ENCODE measurements around the gene CACNA1F.
A peak's percentile ranks its signal among the peaks of the same experiment; 100 is the strongest.

Gene CACNA1F

DNA sequence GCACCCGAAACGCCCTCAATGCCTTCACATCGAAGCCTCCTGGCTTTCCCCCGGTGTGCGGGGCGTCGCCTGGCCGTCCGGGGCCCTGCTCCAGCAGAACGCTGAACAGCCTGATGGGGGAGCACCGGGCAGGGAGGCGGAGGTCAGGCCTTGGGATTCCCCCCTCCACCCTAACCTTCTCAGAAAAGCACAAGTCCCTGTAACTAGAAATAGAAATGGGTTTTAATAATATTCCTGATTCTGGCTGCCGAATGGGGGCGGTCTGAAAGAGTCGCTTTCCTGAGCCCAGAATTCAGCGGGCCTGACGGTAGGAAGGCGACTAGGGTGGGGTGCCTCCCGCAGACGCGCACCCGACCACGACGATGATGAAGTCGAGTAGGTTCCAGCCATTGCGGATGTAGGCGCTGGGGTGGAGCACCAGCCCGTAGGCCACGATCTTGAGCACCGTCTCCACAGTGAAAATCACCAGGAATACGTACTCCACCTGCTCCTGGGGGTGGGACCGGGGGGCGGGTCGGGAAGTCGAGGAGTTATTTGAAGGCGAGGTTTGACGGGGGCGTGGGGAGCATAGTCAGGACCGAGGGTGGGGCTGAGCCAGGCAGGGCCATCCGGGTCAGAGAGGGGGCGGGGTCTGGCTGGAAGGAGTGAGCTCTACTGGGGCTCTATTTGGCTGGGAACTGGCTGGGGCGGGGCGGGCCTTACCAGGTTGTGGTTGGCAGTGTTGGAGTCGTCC, 2.5 kb downstream of the CACNA1F start:
- peak; percentile 80 for DNase-seq (ENCODE audit: low spot score)

DNA sequence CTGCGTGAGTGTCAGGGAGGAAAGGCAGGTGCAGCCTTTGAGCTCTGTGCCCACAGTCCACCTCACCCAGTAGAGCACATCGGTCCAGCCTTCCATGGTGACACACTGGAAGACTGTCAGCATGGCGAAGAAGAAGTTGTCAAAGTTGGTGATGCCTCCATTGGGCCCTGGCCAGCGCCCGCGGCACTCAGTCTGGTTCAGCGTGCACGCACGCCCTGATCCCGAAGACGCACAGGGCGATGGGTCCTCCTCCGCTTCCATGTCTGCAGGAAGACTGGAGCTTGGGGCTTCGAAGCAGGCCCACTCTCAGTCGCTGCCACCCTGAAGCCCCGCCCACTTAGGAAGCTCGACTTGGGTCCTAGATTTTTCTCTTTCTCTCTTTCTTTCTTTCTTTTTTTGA, 5.0 kb downstream of the CACNA1F start:
- DNase-seq (ENCODE audit: low spot score) = no peak

DNA sequence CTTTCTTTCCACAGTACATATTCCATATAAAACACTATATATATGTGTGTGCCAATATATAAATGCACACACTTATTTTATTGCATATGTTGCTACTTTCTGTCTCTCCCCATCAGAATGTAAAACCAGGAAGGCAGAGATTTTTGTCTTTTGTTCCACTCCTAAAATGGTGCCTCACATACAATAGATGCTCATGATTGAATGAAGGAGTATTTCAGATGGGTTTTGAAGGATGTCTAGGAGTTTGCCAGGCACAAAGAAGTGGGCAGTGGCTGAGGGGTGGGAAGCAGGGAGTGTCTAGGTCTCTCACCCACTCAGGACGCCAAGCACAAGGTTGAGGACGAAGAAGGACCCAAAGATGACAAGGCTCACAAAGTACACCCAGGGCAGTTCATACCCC, 5.4 kb downstream of the CACNA1F start:
- DNase-seq (ENCODE audit: low spot score) = no peak

DNA sequence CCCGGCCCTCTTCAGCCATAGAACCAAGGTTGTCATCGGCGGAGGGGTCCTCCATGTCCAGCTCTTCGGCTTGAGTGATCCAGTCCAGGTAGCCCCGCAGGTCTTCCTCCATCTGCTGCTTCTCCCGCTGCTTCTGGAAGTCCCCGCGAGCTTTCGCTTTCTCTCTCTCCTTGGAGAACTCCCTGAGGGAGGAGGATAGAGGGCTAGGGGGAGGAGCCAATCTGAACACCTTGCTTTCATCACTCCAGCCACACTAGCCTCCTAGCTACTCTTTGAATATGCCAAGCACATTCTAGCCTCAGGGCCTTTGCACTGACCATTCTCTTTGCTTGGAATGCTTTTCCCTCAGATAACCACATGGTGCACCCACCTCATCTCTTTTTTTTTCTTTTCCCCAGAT, 6.2 kb downstream of the CACNA1F start:
- no peak for DNase-seq (ENCODE audit: low spot score)

DNA sequence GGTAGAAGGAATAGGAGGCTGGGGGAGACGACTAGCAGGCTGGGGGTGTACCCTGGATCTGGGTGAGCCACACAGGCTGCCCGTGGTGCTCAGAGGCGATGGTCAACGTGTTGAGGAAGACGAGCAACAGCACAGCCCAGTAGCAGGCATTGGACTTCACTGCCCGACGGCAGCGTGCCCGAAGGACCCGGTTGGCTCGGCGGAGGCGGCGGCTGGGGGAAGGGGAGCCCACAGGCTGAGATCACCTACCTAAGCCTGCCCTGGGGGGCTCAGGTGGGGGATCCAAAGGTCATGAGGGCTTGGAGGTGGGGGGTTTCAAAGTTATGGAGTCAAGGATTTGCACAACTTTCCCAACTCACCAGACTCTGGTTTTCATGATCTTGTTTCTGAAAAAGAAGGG, 7.3 kb downstream of the CACNA1F start:
- DNase-seq (ENCODE audit: low spot score) = no peak

- peak; percentile 14 for DNase-seq (ENCODE audit: low spot score)
These were observed 11.3 kb downstream of the CACNA1F start for GRCh38 chrX:49221868-49222267.

- DNase-seq (ENCODE audit: low spot score) = no peak
These were observed 13.0 kb downstream of the CACNA1F start for GRCh38 chrX:49220100-49220499.

DNA sequence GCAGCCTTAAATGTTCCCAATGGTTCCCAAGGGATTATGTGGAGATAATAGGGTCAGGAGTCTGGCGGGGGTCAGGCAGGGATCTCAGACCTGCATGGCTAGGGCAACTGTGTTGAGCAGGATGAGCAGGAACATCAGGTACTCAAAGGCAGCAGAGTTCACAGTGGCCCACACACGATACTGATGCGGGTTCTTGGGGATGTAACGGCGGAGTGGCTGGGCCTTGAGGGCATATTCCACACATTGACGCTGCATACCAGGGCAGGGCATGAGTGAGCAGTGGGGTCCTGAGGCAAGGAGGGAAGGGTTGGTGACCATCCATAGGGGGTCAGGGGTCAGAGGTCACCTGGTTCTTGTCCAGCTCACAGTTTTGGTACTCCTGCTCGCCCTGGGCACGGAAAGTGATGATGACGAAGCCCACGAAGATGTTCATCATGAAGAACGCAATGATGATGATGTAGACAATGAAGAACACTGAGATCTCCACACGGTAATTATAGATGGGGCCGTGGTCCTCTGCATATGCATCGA, 18.1 kb downstream of the CACNA1F start:
- DNase-seq (ENCODE audit: low spot score) = no peak

DNA sequence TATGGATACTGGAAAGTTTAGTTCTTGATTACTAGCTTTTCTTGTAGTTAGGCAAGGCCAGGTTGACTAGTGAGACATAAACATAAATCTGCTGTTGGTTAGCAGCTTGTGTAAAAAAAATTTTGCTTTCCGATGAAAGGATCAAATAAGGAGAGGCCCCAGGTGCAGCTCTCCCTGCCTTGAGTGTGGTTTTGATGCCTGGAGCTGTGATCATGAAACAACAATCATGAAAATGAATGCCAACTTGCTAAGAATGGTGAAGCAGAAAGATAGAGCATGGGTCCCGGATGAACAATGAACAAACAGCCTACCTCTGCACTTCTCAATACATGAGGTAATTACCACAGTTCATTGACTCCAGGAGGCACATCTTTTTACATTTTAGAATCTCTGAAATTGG, 18.7 kb downstream of the CACNA1F start:
- DNase-seq (ENCODE audit: low spot score) = no peak

- no peak for DNase-seq (ENCODE audit: low spot score)
These were observed 20.3 kb downstream of the CACNA1F start for GRCh38 chrX:49212861-49213260.

DNA sequence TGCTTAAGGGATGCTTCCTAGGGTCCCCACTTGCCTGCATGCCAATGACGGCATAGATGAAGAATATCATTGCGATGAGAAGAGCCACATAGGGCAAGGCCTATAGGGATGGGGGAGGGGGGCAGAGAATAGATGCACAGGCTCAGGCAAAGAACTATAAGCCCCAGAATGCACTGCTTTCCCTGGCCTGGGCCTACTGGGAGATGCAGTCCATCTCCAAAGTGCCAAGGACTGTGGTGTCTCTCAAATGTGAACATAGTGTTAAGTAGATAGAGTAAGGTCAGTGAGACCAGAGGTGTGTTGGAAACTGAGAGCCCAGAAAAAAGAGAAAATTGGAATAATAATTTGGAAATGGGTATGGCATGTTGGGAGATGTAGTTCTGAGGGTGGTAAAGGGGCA, 20.9 kb downstream of the CACNA1F start:
- no peak for DNase-seq (ENCODE audit: low spot score)

DNA sequence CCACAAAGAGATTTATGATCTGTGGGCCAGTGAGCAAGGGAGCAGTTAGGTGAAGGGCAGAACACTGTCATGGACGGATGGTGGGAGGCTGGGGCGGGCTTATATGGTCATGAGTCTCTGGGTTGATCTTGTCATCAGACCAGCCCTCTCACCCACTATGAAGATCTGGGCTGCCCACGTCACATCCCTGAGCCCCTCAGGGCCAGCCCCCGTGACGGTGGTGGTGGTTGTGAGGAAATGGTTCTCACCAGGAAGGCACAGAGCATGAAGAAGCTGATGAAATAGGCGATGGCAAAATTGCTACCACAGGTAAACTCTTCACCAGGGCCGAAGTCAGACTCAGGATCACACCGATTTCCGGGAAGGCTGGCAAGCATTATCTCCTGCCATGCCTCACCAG, 22.1 kb downstream of the CACNA1F start:
- no peak for DNase-seq (ENCODE audit: low spot score)

GRCh38 chrX:49210406-49210805, 22.7 kb downstream of the CACNA1F start:
- DNase-seq (ENCODE audit: low spot score) = no peak

DNA sequence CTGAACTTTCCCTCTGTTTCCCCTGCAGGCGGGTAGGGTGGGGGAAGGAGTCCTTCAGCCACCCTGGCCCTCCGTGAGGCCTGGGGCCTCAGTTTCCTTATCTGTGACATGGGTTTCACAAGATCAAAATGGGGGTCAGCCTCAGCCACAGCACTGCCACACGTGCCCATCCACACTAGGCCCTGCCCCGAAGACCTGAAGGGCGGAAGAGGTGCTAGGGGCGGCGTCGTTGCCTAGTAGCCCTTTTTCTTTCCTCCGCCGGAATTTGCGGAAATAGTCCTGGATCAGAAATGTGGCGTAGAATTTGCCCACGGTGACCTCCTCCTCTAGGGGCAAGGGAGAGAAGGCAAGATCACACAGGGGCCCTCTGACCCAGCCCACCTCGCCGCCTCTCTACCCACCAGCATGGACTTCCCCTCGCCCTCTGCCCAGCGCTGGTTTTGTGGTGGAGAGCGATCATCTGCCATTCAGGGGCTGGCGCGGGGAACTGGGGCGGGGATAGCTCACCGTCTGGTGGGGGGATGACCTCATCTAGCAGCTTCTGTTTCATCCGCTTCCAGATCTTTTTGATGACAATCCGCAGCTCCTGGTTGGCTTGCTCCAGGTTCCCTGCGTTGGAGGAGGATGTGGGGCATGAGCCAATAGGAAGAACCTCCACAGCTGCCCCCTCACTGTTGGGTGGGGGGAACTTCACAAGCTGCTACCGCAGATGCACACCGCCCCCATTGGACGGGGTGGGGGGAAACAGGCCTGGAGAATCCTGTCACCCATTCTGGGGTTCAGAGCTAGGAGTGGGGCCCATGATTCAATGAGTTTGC, 23.5 kb downstream of the CACNA1F start:
- no peak for DNase-seq (ENCODE audit: low spot score)

DNA sequence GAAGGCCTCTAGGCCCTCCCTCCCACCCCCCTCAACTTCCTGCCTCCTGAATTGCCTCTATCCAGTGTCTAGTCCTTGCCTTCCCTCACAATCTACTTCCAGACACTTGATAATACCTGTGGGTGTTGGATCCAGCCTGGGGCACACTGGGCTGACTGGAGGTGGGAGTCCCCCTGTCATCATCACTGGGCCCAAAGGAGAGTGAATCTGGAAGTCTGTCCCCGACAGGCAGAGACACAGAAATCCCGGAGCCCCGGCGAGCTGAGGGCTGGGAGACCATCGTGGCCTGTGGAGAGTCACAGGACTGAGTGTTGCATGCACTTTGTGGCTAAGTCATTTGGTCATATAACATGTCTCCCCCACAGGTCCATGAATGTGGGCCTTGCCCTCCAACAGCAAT, 24.7 kb downstream of the CACNA1F start:
- DNase-seq (ENCODE audit: low spot score) = no peak

GRCh38 chrX:49206543-49206942, 26.6 kb downstream of the CACNA1F start:
- no peak for DNase-seq (ENCODE audit: low spot score)

GRCh38 chrX:49205443-49205842, 27.7 kb downstream of the CACNA1F start:
- DNase-seq (ENCODE audit: low spot score) = no peak

GRCh38 chrX:49204709-49205108, 28.4 kb downstream of the CACNA1F start:
- no peak for DNase-seq (ENCODE audit: low spot score)

DNA sequence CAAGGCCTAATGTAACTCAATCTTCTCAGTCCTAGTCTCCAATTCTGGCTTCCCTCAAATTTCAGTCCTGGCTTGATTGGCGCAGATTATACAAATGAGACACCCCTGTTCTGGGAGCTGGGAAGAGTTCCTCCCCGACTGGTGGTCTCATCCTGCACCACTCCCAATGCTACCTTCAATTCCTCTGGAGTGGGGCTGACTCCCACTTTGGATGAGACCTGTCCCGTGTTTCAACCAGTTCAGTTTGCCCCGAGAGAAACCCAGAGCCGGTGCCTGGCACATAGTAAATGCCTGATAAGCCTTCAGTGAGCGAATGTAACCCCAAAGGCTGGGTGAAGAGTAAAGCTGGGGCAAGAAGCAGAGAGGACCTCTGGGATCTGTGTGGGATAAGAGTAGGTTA, 29.1 kb downstream of the CACNA1F start:
- no peak for DNase-seq (ENCODE audit: low spot score)

- DNase-seq (ENCODE audit: low spot score) = no peak
These were observed 29.6 kb downstream of the CACNA1F start for GRCh38 chrX:49203536-49203935.

- no peak for DNase-seq (ENCODE audit: low spot score)
These were observed 31.1 kb downstream of the CACNA1F start for GRCh38 chrX:49202022-49202421.

DNA sequence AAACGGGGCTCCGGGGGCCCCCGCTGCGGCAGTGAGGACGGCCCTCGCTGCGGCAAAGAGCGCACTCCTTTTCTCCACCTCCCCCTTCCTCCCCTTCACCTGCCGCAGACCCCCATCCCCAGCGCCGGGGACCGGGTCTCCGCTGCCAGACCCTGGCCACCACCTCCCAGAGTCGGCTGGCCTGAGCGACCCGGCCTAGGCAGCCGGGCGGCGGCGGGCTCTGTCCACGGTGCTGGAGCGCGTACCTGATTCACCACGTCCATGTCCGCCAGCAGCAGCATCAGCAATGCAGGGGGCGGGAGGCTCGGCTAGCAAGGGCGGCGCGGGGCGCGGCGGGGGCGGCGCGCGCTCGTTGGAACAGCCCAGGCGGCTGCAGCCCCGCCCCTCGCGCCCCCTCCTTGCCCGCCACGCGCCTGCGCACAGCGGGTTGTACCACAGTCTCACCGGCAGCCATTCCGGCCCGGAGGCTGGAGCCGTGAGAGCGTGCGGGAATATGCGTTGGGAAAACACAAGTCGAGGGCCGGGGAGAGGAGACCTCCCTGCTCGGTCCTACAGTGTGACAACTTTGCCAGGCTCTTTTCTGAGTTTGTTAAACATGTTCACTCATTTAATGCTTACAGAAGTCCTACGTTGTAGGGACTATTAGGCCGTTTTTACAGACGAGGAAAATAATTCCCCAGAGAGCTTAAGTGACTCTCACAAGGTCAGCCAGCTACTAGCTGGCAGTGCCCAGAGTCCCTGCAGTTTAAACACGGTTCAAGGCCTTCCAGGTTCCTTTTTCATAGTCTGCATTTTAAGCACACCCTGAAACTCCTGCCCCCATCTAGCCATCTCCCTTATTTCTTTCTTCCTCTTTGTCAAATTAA, 33.0 kb downstream of the CACNA1F start, which contains the start of gene SYP:
Gene SYP (minus strand): TSS at position 288 of the 866 bp plus-strand sequence. CDS start 7 bp downstream, at position 281.
- DNase-seq (ENCODE audit: low spot score) = peak; percentile 92

All from germinal center (tissue), 1 donor.